ENCODE results near the gene SERPINA5.

SERPINA5 gene

DNA sequence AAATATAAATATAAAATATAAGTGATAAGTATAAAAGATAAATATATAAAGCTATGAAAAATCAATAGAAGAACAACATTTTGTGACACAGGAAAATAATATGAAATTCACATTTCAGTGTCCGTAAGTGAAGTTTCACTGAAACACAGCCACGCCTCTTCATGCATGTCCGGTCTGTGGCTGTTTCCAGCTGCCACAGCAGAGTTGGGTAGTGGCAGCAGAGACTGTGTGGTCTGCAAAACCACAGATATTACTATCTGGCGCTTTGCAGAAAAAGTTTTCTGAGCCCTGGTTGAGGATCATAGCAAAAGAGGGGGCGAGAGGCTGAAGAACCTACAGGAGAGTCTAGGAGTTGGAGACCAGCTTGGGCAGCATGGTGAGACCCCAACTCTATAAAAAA is 19.2 kb upstream of the SERPINA5 start:
- TF ChIP-seq CTCF (IDR thresholded peaks at IDR 0.05; ENCODE audit: unreplicated experiment in 3 of 3) = no peak
- no peak overlapping the region for H3K27ac Mint-ChIP-seq
- H3K9me3 Mint-ChIP-seq = no peaks in the 10 kb centered on the region
- no peaks in the 10 kb centered on the region for H3K36me3 Mint-ChIP-seq (ENCODE audit: low read depth)
- H3K27me3 Mint-ChIP-seq (ENCODE audit: low read depth) = peaks cover 12% of the 10 kb centered on the region
- H3K4me3 Mint-ChIP-seq = no peak overlapping the region
- H3K4me1 Mint-ChIP-seq = no peaks in the 10 kb centered on the region

GRCh38 chr14:94562941-94563883 is 18.0 kb upstream of the SERPINA5 start:
- Mint-ChIP-seq H3K27me3 (ENCODE audit: low read depth) (peaks cover 19% of the 10 kb centered on the region), H3K27ac (no peak overlapping the region), H3K36me3 (ENCODE audit: low read depth) (no peaks in the 10 kb centered on the region), H3K9me3 (no peaks in the 10 kb centered on the region), H3K4me3 (no peak overlapping the region), H3K4me1 (no peaks in the 10 kb centered on the region)
- no peak for TF ChIP-seq CTCF (IDR thresholded peaks at IDR 0.05; ENCODE audit: unreplicated experiment in 3 of 3)

DNA sequence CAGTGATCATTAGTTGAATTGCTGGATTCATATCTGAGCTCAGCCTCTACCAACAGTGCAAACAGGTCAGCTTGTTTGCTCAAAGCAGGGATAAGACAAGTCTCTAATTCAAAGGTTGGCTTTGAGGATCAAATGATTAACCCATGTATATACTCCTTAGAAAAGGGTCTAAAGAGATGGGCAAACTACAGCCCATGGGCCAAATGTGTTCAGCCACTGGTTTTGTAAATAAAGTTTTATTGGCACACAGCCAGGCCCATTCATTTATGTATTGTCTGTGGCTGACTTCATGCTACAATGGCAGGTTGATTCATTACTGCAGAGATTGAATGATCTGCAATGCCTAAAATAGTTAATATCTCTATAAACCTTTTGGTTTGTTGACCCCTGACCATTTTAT is 16.8 kb upstream of the SERPINA5 start:
- H3K4me1 Mint-ChIP-seq = no peaks in the 10 kb centered on the region

GRCh38 chr14:94568186-94568585 is 13.0 kb upstream of the SERPINA5 start:
- no peak for TF ChIP-seq CTCF (IDR thresholded peaks at IDR 0.05; ENCODE audit: unreplicated experiment in 3 of 3)
- Mint-ChIP-seq H3K27me3 (ENCODE audit: low read depth) (peaks cover 20% of the 10 kb centered on the region), H3K4me3 (no peak overlapping the region), H3K27ac (no peak overlapping the region), H3K36me3 (ENCODE audit: low read depth) (no peaks in the 10 kb centered on the region), H3K4me1 (no peaks in the 10 kb centered on the region), H3K9me3 (no peaks in the 10 kb centered on the region)

More for the DNA sequence above, 16.8 kb upstream of the SERPINA5 start:
- TF ChIP-seq CTCF (IDR thresholded peaks at IDR 0.05; ENCODE audit: unreplicated experiment in 3 of 3) = no peak
- peaks cover 20% of the 10 kb centered on the region for H3K27me3 Mint-ChIP-seq (ENCODE audit: low read depth)
- H3K9me3 Mint-ChIP-seq = no peaks in the 10 kb centered on the region
- H3K4me3 Mint-ChIP-seq = no peak overlapping the region
- no peaks in the 10 kb centered on the region for H3K36me3 Mint-ChIP-seq (ENCODE audit: low read depth)
- H3K27ac Mint-ChIP-seq = no peak overlapping the region

DNA sequence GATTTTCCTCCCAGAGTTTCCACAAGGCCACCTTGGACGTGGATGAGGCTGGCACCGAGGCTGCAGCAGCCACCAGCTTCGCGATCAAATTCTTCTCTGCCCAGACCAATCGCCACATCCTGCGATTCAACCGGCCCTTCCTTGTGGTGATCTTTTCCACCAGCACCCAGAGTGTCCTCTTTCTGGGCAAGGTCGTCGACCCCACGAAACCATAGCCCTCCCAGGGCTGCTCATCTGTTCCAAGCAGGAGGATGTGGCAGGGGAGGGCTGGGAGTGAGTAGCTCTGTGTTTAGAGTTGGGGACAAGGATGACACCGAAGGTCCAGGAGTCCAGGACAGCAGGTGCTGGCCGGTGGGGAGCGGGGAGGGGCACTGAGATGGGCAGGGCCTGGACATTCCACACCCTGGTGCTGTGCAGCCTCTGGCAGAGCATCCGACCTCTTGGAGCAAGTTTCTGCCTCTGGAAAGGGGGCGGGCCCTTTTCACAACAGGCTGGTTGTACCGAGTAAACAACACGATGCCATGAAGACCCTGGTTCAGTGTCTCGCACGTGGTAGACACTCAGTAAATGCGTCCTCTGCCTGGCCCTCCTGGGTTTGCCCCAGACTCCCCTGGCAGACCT is 11.7 kb upstream of the SERPINA5 start:
- H3K27ac Mint-ChIP-seq = no peak overlapping the region
- H3K4me1 Mint-ChIP-seq = no peaks in the 10 kb centered on the region
- H3K9me3 Mint-ChIP-seq = no peaks in the 10 kb centered on the region
- H3K27me3 Mint-ChIP-seq (ENCODE audit: low read depth) = peaks cover 24% of the 10 kb centered on the region
- no peak for TF ChIP-seq CTCF (IDR thresholded peaks at IDR 0.05; ENCODE audit: unreplicated experiment in 3 of 3)
- H3K36me3 Mint-ChIP-seq (ENCODE audit: low read depth) = no peaks in the 10 kb centered on the region
- no peak overlapping the region for H3K4me3 Mint-ChIP-seq

Data from nephron (organoid).